Activated CD4-positive, alpha-beta T cell treated with anti-CD3 and anti-CD28 coated beads, Interleukin-2, amount 50 U/mL, for 1 hour (primary cell): ENCODE data around the gene PIK3C2G.

Source experiments
- DNase-seq: peaks from one replicate; pipeline ENCODE4 v3.0.0-alpha.2; 2020

PIK3C2G gene

GRCh38 chr12:18427520-18427919 lies 166.2 kb downstream of the PIK3C2G start:
- DNase-seq: no peak

- no peak for DNase-seq
Observed at GRCh38 chr12:18428416-18428815, 167.1 kb downstream of the PIK3C2G start.

GRCh38 chr12:18429366-18429765 lies 168.0 kb downstream of the PIK3C2G start:
- DNase-seq: no peak

- DNase-seq: no peak
Observed at GRCh38 chr12:18430425-18431048, 169.2 kb downstream of the PIK3C2G start.

GRCh38 chr12:18431771-18432170 lies 170.5 kb downstream of the PIK3C2G start:
- no peak for DNase-seq

GRCh38 chr12:18432206-18432605 lies 170.9 kb downstream of the PIK3C2G start:
- no peak for DNase-seq

GRCh38 chr12:18436170-18436569 lies 174.9 kb downstream of the PIK3C2G start:
- DNase-seq: no peak

GRCh38 chr12:18439541-18439940 lies 178.2 kb downstream of the PIK3C2G start:
- no peak for DNase-seq

- no peak for DNase-seq
Observed at GRCh38 chr12:18443768-18444437, 182.6 kb downstream of the PIK3C2G start.

- no peak for DNase-seq
Observed at GRCh38 chr12:18446061-18446644, 184.8 kb downstream of the PIK3C2G start.

GRCh38 chr12:18454330-18454729 lies 193.0 kb downstream of the PIK3C2G start:
- DNase-seq: no peak

- DNase-seq: no peak
Observed at GRCh38 chr12:18456344-18456743, 195.0 kb downstream of the PIK3C2G start.

- DNase-seq: no peak
Observed at GRCh38 chr12:18457362-18457761, 196.0 kb downstream of the PIK3C2G start.

- no peak for DNase-seq
Observed at GRCh38 chr12:18461758-18462157, 200.4 kb downstream of the PIK3C2G start.

GRCh38 chr12:18462442-18462841 lies 201.1 kb downstream of the PIK3C2G start:
- no peak for DNase-seq

GRCh38 chr12:18467620-18468245 lies 206.4 kb downstream of the PIK3C2G start:
- no peak for DNase-seq

- no peak for DNase-seq
Observed at GRCh38 chr12:18468246-18469075, 207.1 kb downstream of the PIK3C2G start.

GRCh38 chr12:18470251-18470650 lies 208.9 kb downstream of the PIK3C2G start:
- DNase-seq: no peak

GRCh38 chr12:18472304-18472703 lies 211.0 kb downstream of the PIK3C2G start:
- no peak for DNase-seq

GRCh38 chr12:18472806-18473205 lies 211.5 kb downstream of the PIK3C2G start:
- no peak for DNase-seq

- no peak for DNase-seq
Observed at GRCh38 chr12:18476861-18477260, 215.5 kb downstream of the PIK3C2G start.

GRCh38 chr12:18479256-18479655 lies 217.9 kb downstream of the PIK3C2G start:
- DNase-seq: no peak

GRCh38 chr12:18482601-18483120 lies 221.3 kb downstream of the PIK3C2G start:
- no peak for DNase-seq
